Panc1 (cell line): ENCODE data around the gene LRRC27. TPM values are rescaled to one million over a fixed set of nuclear protein-coding genes. Genes with fewer than 3 reads are reported as not detected.

Experiments used
- ATAC-seq: fragments of 200-7000 bp; cut with Tn5 transposase; 2 replicates; pipeline ENCODE4 v1.9.1; 2020; ENCODE audit warnings: mild to moderate bottlenecking, moderate library complexity
- BruUV-seq: library from RNA; stranded (reverse); fragments of 400-500 nt; replicated peaks from 2 replicates; lab custom pipeline; 2021; lab: Mats Ljungman, UMichigan
- CTCF ChIA-PET: fragments of 300-600 bp; sonication (Branson Sonifier 250); formaldehyde crosslinking; loops from one replicate; lab custom pipeline; 2022; ENCODE audit warnings: antibody characterized with exemption; lab: Charles Lee
- POLR2A ChIA-PET: fragments of 300-600 bp; sonication (Branson Sonifier 250); formaldehyde crosslinking; loops from one replicate; lab custom pipeline; 2022; ENCODE audit warnings: antibody characterized with exemption; lab: Charles Lee
- DNase-seq: peaks from one replicate; pipeline ENCODE4 v3.0.0-alpha.2; 2010; ENCODE audit warnings: low read depth, low spot score
- H3K27ac ChIP-seq: 2 replicates; pipeline ENCODE4 v1.5.1; 2011; ENCODE audit warnings: mild to moderate bottlenecking, low read length, inconsistent platforms
- H3K27me3 ChIP-seq: fragments of 200-500 bp; sonication (Bioruptor generic); 2 replicates; pipeline ENCODE4 v1.6.0; 2014; ENCODE audit warnings: low read length, inconsistent platforms; ENCODE audit not compliant: control insufficient read depth, insufficient read depth
- H3K36me3 ChIP-seq: fragments of 200-500 bp; sonication (Bioruptor generic); 2 replicates; pipeline ENCODE4 v1.5.1; 2014; ENCODE audit warnings: inconsistent platforms, mild to moderate bottlenecking, low read length, moderate library complexity; ENCODE audit not compliant: control insufficient read depth, insufficient read depth
- H3K4me1 ChIP-seq: 2 replicates; pipeline ENCODE4 v1.5.1; 2011; ENCODE audit warnings: inconsistent platforms, mild to moderate bottlenecking, low read length, moderate library complexity; ENCODE audit not compliant: control insufficient read depth, insufficient read depth
- H3K4me3 ChIP-seq, 2 experiments: 2 replicates each; pipeline ENCODE4 v1.5.1; 2011 to 2012; ENCODE audit warnings: low read depth in 2 of 2, low read length in 2 of 2, mild to moderate bottlenecking in 2 of 2, inconsistent platforms in 1 of 2, moderate library complexity in 1 of 2
- H3K9me3 ChIP-seq: fragments of 200-500 bp; sonication (Bioruptor generic); 2 replicates; pipeline ENCODE4 v1.5.1; 2014; ENCODE audit warnings: low read depth, mild to moderate bottlenecking, inconsistent platforms, low read length, moderate library complexity; ENCODE audit not compliant: control insufficient read depth, insufficient read depth
- CTCF ChIP-seq: fragments of 450-650 bp; IDR thresholded peaks from 2 replicates; pipeline ENCODE4 v1.5.1; 2017; ENCODE audit warnings: mild to moderate bottlenecking
- POLR2AphosphoS5 ChIP-seq: IDR thresholded peaks from 2 replicates; pipeline ENCODE4 v1.6.1; 2012; ENCODE audit warnings: mild to moderate bottlenecking, low read depth, low read length, moderate library complexity
- REST ChIP-seq, 2 experiments: IDR thresholded peaks; 2 replicates each; pipeline ENCODE4 v1.6.1; 2011 to 2012; ENCODE audit warnings: low read depth in 2 of 2, control low read depth in 1 of 2, low read length in 1 of 2, mild to moderate bottlenecking in 1 of 2, moderate library complexity in 1 of 2; ENCODE audit not compliant: insufficient read depth in 1 of 2
- SIN3A ChIP-seq: IDR thresholded peaks from 2 replicates; pipeline ENCODE4 v1.6.1; 2012; ENCODE audit warnings: low read depth, mild to moderate bottlenecking, low read length, moderate library complexity, borderline replicate concordance; ENCODE audit not compliant: insufficient read depth
- TCF7L2 ChIP-seq: IDR thresholded peaks from 2 replicates; pipeline ENCODE4 v1.6.1; 2011; ENCODE audit warnings: mild to moderate bottlenecking, low read depth, low read length, inconsistent platforms
- in situ Hi-C: cut with HindIII; loops from 2 replicates; pipeline ENCODE4 v1.10.0; 2016; ENCODE audit warnings: low sequenced_read_pairs, low pct_unique_long_range_greater_than_20kb
- intact Hi-C: fragments of 100-400 bp; cut with micrococcal nuclease; formaldehyde crosslinking; loops from one replicate; pipeline ENCODE4 v1.10.0; 2022; ENCODE audit not compliant: unreplicated experiment
- total RNA-seq: library from RNA; stranded (reverse); gene quantifications from one replicate; pipeline ENCODE4 v1.2.1, GENCODE V29; 2021; ENCODE audit not compliant: unreplicated experiment

LRRC27 gene
- total RNA-seq, 1 experiment from 2014 or later: 15.7 TPM

GRCh38 chr10:132399117-132400035 is 67.4 kb downstream of the LRRC27 start:
- no peak for ATAC-seq
- H3K27ac ChIP-seq: no peak overlapping the region
- peaks cover 47% of the 10 kb centered on the region for H3K4me1 ChIP-seq
- TF ChIP-seq REST (IDR thresholded peaks at IDR 0.05; ENCODE audit: insufficient read depth in 1 of 2, low read depth in 2 of 2, low read length in 1 of 2) (no peak), CTCF (no peak), SIN3A (no peak), POLR2AphosphoS5 (no peak), TCF7L2 (no peak)
- no peak for DNase-seq
- ChIA-PET CTCF (no interaction called here), POLR2A (no interaction called here)
- H3K9me3 ChIP-seq: no peaks in the 10 kb centered on the region
- in situ Hi-C loops (no loop called here), intact Hi-C loops (no loop called here)
- no peaks in the 10 kb centered on the region for H3K27me3 ChIP-seq
- TSS peak; percentile 38 for BruUV-seq
- no peaks in the 10 kb centered on the region for H3K36me3 ChIP-seq
- H3K4me3 ChIP-seq: no peak overlapping the region

- DNase-seq (no peak), ATAC-seq (no peak)
- H3K4me3 ChIP-seq: no peak overlapping the region
- ChIA-PET POLR2A (no interaction called here), CTCF (no interaction called here)
- H3K9me3 ChIP-seq: no peaks in the 10 kb centered on the region
- H3K36me3 ChIP-seq: no peaks in the 10 kb centered on the region
- in situ Hi-C loops: no loop called here
- peaks cover 40% of the 10 kb centered on the region for H3K4me1 ChIP-seq
- no TSS peak for BruUV-seq
- TF ChIP-seq TCF7L2: no peak
- peak overlapping the region; percentile 69 for H3K27ac ChIP-seq
- intact Hi-C loops: no loop called here
- H3K27me3 ChIP-seq: no peaks in the 10 kb centered on the region
Observed at GRCh38 chr10:132400041-132400546, 68.1 kb downstream of the LRRC27 start.
